SJCRH30 (cell line): Measurements from ENCODE around the gene RAB44. TPM values are rescaled to one million over a fixed set of nuclear protein-coding genes. Genes with fewer than 3 reads are reported as not detected.
"Not testable (repeated sequence)": the region's sequence is repeated elsewhere in the genome, so short reads cannot be mapped to it uniquely, and the experiment has no call there.

ENCODE experiments used
- DNase-seq, 2 experiments: peaks; one replicate each; pipeline ENCODE4 v3.0.0-alpha.2; 2015 to 2020
- H3K27ac ChIP-seq: fragments of 250-450 bp; sonication (Bioruptor Pico); 2 replicates; pipeline ENCODE4 v1.5.1; 2020; ENCODE audit warnings: mild to moderate bottlenecking, moderate library complexity
- H3K27me3 ChIP-seq: fragments of 250-450 bp; sonication (Bioruptor Pico); 2 replicates; pipeline ENCODE4 v1.5.1; 2020; ENCODE audit warnings: mild to moderate bottlenecking, moderate library complexity
- H3K36me3 ChIP-seq: fragments of 250-450 bp; sonication (Bioruptor Pico); 2 replicates; pipeline ENCODE4 v1.5.1; 2020; ENCODE audit warnings: mild to moderate bottlenecking, moderate library complexity
- H3K4me1 ChIP-seq: fragments of 250-450 bp; sonication (Bioruptor Pico); 2 replicates; pipeline ENCODE4 v1.5.1; 2020; ENCODE audit warnings: mild to moderate bottlenecking, moderate library complexity
- H3K4me3 ChIP-seq: fragments of 250-450 bp; sonication (Bioruptor Pico); 2 replicates; pipeline ENCODE4 v1.5.1; 2020; ENCODE audit warnings: mild to moderate bottlenecking, moderate library complexity
- H3K9me3 ChIP-seq: fragments of 250-450 bp; sonication (Bioruptor Pico); replicated peaks from 2 replicates; pipeline ENCODE4 v1.5.1; 2020; ENCODE audit warnings: mild to moderate bottlenecking, moderate library complexity
- total RNA-seq: library from RNA; depleted of rRNA; stranded (reverse); fragments of >200 nt; shearing (Covaris generic); gene quantifications from 2 replicates; pipeline ENCODE4 v1.2.3, GENCODE V29; 2014

The RAB44 gene
- total RNA-seq, 1 experiment from 2014 or later, result not detected

- not testable (repeated sequence) for DNase-seq, H3K9me3 ChIP-seq, H3K36me3 ChIP-seq, H3K4me3 ChIP-seq, H3K27ac ChIP-seq, H3K27me3 ChIP-seq, H3K4me1 ChIP-seq
Measured at GRCh38 chr6:36704961-36705577, 7.4 kb downstream of the RAB44 start.

GRCh38 chr6:36706339-36706738, 8.7 kb downstream of the RAB44 start:
- Histone ChIP-seq H3K27ac (no peak overlapping the region), H3K36me3 (no peaks in the 10 kb centered on the region), H3K27me3 (no peaks in the 10 kb centered on the region; the same call in 1 of the 2 replicates), H3K4me3 (no peak overlapping the region), H3K9me3 (no peaks in the 10 kb centered on the region), H3K4me1 (0 out of 2 replicates have a peak, but pooled peaks cover 5% of the 10 kb centered on the region)
- DNase-seq, result no peak

- H3K27me3 ChIP-seq, result peaks cover 8% of the 10 kb centered on the region; the same call in 1 of the 2 replicates
- H3K9me3 ChIP-seq, result no peaks in the 10 kb centered on the region
- DNase-seq, result no peak
- no peak overlapping the region for H3K27ac ChIP-seq
- no peaks in the 10 kb centered on the region for H3K4me1 ChIP-seq
- H3K4me3 ChIP-seq, result no peak overlapping the region
- no peaks in the 10 kb centered on the region for H3K36me3 ChIP-seq
Measured at GRCh38 chr6:36712816-36713215, 15.2 kb downstream of the RAB44 start.

- Histone ChIP-seq H3K4me3 (no peak overlapping the region), H3K27ac (no peak overlapping the region), H3K36me3 (no peaks in the 10 kb centered on the region), H3K4me1 (no peaks in the 10 kb centered on the region), H3K27me3 (peaks cover 10% of the 10 kb centered on the region; the same call in 1 of the 2 replicates), H3K9me3 (no peaks in the 10 kb centered on the region)
- DNase-seq, result no peak
Measured at GRCh38 chr6:36713846-36714245, 16.2 kb downstream of the RAB44 start.

- Histone ChIP-seq H3K4me3 (no peak overlapping the region), H3K27me3 (peaks cover 10% of the 10 kb centered on the region; the same call in 1 of the 2 replicates), H3K36me3 (no peaks in the 10 kb centered on the region), H3K9me3 (no peaks in the 10 kb centered on the region), H3K4me1 (no peaks in the 10 kb centered on the region), H3K27ac (no peak overlapping the region)
- no peak for DNase-seq
Measured at GRCh38 chr6:36714511-36714910, 16.9 kb downstream of the RAB44 start.

GRCh38 chr6:36715469-36715868, 17.8 kb downstream of the RAB44 start:
- no peak for DNase-seq
- H3K36me3 ChIP-seq, result no peaks in the 10 kb centered on the region
- no peaks in the 10 kb centered on the region for H3K9me3 ChIP-seq
- peaks cover 10% of the 10 kb centered on the region; the same call in 1 of the 2 replicates for H3K27me3 ChIP-seq
- H3K27ac ChIP-seq, result no peak overlapping the region
- H3K4me3 ChIP-seq, result no peak overlapping the region
- H3K4me1 ChIP-seq, result no peaks in the 10 kb centered on the region

GRCh38 chr6:36716476-36717093, 19.0 kb downstream of the RAB44 start:
- no peak for DNase-seq
- Histone ChIP-seq H3K9me3 (no peaks in the 10 kb centered on the region), H3K4me3 (no peak overlapping the region), H3K27ac (no peak overlapping the region), H3K27me3 (peaks cover 10% of the 10 kb centered on the region; the same call in 1 of the 2 replicates), H3K4me1 (no peaks in the 10 kb centered on the region), H3K36me3 (no peaks in the 10 kb centered on the region)

- Histone ChIP-seq H3K4me3 (no peak overlapping the region), H3K4me1 (no peaks in the 10 kb centered on the region), H3K27me3 (peaks cover 10% of the 10 kb centered on the region; the same call in 1 of the 2 replicates), H3K36me3 (no peaks in the 10 kb centered on the region), H3K9me3 (no peaks in the 10 kb centered on the region), H3K27ac (no peak overlapping the region)
- DNase-seq, result no peak
Measured at GRCh38 chr6:36717231-36717825, 19.7 kb downstream of the RAB44 start.

- H3K27me3 ChIP-seq, result peaks cover 10% of the 10 kb centered on the region; the same call in 1 of the 2 replicates
- no peak overlapping the region for H3K27ac ChIP-seq
- no peaks in the 10 kb centered on the region for H3K9me3 ChIP-seq
- H3K4me3 ChIP-seq, result no peak overlapping the region
- no peaks in the 10 kb centered on the region for H3K36me3 ChIP-seq
- no peaks in the 10 kb centered on the region for H3K4me1 ChIP-seq
- DNase-seq, result no peak
Measured at GRCh38 chr6:36717871-36718540, 20.4 kb downstream of the RAB44 start.

- DNase-seq, result no peak
- H3K4me1 ChIP-seq, result no peaks in the 10 kb centered on the region
- H3K27me3 ChIP-seq, result peaks cover 10% of the 10 kb centered on the region; the same call in 1 of the 2 replicates
- no peak overlapping the region for H3K27ac ChIP-seq
- no peak overlapping the region for H3K4me3 ChIP-seq
- H3K36me3 ChIP-seq, result no peaks in the 10 kb centered on the region
- H3K9me3 ChIP-seq, result no peaks in the 10 kb centered on the region
Measured at GRCh38 chr6:36718560-36718959, 20.9 kb downstream of the RAB44 start.

GRCh38 chr6:36719126-36719525, 21.5 kb downstream of the RAB44 start:
- no peak overlapping the region for H3K27ac ChIP-seq
- DNase-seq, result no peak

GRCh38 chr6:36720251-36721141, 22.9 kb downstream of the RAB44 start:
- DNase-seq, result no peak
- H3K9me3 ChIP-seq, result no peaks in the 10 kb centered on the region
- H3K27ac ChIP-seq, result no peak overlapping the region
- H3K4me1 ChIP-seq, result no peaks in the 10 kb centered on the region
- peaks cover 10% of the 10 kb centered on the region; the same call in 1 of the 2 replicates for H3K27me3 ChIP-seq
- no peaks in the 10 kb centered on the region for H3K36me3 ChIP-seq
- H3K4me3 ChIP-seq, result no peak overlapping the region

More at GRCh38 chr6:36719126-36719525, 21.5 kb downstream of the RAB44 start:
- Histone ChIP-seq H3K9me3 (no peaks in the 10 kb centered on the region), H3K4me3 (no peak overlapping the region), H3K27me3 (peaks cover 10% of the 10 kb centered on the region; the same call in 1 of the 2 replicates), H3K4me1 (no peaks in the 10 kb centered on the region), H3K36me3 (no peaks in the 10 kb centered on the region)

GRCh38 chr6:36721369-36722140, 23.9 kb downstream of the RAB44 start:
- no peak overlapping the region for H3K4me3 ChIP-seq
- DNase-seq, result no peak
- H3K9me3 ChIP-seq, result no peaks in the 10 kb centered on the region
- no peaks in the 10 kb centered on the region for H3K4me1 ChIP-seq
- H3K36me3 ChIP-seq, result no peaks in the 10 kb centered on the region
- peaks cover 10% of the 10 kb centered on the region; the same call in 1 of the 2 replicates for H3K27me3 ChIP-seq
- no peak overlapping the region for H3K27ac ChIP-seq
